SKM-1 (cell line): ENCODE results near the gene LRRC8C.

Experiments
- DNase-seq: peaks from one replicate; lab custom pipeline; 2025; ENCODE audit not compliant: unreplicated experiment; lab: John Stamatoyannopoulos, UW

Gene LRRC8C

DNA sequence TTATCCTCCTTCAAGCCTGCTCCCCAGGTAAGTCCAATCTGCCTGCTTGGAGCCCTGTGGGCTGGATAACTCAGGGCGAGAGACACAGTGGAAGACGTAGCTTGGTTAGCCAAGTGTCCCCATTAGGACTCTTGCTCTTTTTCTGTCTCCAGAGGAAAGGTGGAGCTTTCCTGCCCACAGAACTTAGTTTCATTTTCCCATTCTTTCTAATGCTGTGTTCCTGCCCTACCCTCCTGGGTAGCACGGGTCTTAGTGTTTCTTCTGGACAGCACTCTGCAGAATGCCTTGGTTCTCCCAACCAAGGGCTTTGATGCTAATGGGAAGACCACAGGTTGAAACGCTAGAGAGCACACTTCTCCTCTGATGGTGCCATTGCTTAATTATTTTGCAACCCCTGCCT is 95.5 kb downstream of the LRRC8C start:
- DNase-seq: no peak

DNA sequence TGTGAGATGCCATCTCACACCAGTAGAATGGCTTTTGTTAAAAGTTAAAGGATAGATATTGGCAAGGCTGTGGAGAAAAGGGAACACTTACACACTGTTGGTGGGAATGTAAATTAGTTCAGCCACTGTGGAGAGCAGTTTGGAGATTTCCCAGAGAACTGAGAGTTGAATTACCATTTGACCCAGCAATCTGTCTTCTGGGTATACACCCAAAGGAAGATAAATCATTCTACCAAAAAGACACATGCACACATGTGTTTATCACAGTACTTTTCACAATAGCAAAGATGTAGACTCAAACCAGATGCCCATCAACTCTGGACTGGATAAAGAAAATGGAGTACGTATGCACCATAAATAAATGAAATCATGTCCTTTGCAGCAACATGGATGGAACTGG is 99.3 kb downstream of the LRRC8C start:
- no peak for DNase-seq

GRCh38 chr1:89732643-89733222 is 99.8 kb downstream of the LRRC8C start:
- no peak for DNase-seq

GRCh38 chr1:89733748-89734147 is 100.8 kb downstream of the LRRC8C start:
- no peak for DNase-seq

DNA sequence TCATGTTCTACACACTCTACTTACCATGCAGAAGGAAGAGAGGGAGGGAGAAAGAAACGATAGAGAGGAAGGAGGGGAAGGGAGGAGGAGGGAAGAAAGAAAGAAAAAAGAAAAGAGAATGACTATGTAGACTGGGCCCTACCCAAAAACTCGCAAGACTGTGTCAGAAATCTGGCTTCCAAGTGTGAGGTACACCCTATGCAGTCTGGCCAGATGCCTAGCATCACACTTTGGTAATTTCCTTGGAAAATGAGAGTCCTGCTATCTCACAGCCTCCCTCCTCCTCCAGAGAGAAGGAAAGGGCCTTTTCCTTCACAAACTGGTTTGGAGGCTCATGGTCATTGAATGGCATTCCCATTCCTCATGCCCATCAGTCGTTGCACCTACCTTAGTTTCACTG is 101.5 kb downstream of the LRRC8C start:
- no peak for DNase-seq

GRCh38 chr1:89735479-89735878 is 102.6 kb downstream of the LRRC8C start:
- no peak for DNase-seq

DNA sequence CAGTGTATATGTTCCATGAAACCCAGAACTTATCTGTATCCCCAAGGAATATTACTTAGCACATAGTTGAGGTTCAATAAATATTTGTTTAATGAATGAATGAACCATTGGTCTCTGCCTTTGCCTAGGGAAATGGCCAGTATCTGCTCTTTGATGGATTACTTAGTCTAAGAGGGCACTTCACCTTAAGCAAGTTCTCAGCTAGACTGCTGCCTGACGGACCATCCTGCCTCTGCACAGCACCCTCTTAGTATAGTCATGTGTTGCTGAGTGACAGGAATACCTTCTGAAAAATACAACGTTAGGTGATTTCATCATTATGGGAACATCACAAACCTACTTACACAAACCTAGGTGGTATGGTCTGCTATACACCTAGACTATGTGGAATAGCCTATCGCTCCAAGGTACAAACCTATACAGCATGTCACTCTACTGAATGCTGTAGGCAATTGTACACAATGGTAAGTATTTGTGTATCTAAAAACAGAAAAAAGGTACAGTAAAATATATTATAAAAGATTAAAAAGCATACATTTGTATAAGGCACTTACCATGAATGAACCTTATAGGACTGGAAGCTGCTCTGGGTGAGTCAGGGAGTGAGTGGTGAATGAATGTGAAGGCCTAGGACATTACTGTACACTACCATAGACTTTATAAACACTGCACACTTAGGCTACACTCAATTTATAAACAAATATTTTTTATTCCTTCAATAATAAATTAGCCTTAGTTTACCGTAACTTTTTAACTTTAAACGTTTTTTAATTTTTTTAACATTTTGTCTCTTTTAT is 104.2 kb downstream of the LRRC8C start:
- no peak for DNase-seq

DNA sequence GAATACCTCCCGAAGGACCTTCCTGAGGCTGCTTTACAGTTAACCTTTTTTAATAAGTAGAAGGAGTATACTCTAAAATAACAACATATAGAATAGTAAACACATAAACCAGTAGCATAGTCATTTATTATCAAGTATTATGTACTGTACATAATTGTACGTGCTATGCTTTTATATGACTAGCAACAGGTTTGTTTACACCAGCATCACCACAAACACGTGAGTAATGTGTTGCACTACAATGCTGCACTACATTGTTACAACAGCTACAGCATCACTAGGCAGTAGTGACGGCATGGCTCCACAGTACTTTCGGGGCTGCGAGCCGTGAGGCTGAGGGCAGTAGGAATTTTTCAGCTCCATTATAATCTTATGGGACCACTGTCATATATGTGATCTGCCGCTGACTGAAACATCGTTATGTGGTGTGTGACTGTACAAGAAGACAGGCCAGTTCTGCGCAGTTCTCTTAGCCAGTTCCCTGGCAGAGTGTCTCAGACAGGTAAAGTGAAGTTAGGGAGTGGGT is 105.1 kb downstream of the LRRC8C start:
- no peak for DNase-seq

DNA sequence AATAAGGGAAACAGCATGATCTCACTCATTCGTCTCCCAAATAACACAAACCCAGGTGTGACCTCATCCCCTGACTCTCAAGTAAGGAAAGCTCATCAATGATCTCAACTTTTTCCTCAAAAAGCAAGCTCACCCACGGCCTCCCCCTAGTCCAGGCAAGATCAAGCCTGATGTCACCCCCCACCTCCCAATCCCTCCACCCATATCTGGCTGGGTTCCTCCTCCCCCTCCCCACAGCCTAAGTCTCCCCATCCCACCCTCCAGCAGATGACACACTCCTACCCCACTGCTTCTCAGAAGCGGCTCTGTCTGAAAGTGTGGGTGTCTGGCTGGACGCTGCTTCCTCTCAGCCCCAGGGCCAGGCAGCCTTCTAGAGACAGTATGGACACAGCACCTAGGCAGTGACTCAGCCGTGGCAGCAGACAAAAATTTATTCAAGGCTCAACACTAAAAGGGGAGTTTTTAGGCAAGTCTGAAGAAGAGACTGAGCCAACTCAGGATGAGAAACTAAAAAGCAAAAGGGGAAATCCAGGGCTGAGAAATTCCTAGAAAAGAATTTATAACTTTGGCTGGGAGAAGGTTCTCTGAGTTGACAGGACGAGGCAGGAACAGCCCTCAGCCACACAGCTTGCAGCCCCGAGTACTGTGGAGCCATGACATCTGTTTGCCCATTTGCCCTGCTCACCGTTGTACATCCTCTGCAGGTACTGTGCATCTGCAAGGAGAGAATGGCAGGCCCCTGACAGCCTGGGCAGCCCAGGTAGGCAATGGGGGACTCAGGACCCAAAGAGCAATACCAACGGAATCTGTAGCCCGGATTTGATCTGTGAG is 106.3 kb downstream of the LRRC8C start:
- DNase-seq: no peak

- DNase-seq: no peak
These were observed 106.9 kb downstream of the LRRC8C start for GRCh38 chr1:89739844-89740216.

- DNase-seq: no peak
These were observed 110.9 kb downstream of the LRRC8C start for GRCh38 chr1:89743788-89744187.

- no peak for DNase-seq
These were observed 113.7 kb downstream of the LRRC8C start for GRCh38 chr1:89746424-89747149.

DNA sequence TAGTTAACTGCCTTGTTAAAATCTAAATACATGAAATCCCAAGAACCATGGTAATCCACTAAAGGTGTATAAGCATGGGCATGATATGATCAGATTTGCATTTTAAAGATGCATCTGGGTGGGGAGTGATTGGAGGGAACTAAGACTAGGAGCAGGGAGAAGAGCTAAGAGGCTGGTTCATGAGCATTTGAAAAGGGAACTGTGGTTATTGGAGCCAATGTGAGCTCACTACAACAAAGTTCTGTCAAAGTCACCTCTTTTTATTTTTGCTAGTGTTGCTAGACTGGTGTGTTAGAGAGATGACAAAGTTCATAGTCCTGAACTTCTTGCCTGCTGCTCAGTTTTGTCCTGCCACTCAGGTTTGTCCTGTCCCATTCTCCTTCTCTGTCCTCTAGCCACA is 120.8 kb downstream of the LRRC8C start:
- DNase-seq: no peak

- DNase-seq: peak; percentile 81
These were observed 121.6 kb downstream of the LRRC8C start for GRCh38 chr1:89754518-89754917.

GRCh38 chr1:89755591-89755990 is 122.7 kb downstream of the LRRC8C start:
- no peak for DNase-seq

- peak; percentile 96 for DNase-seq
These were observed 124.6 kb downstream of the LRRC8C start for GRCh38 chr1:89757532-89757931.

DNA sequence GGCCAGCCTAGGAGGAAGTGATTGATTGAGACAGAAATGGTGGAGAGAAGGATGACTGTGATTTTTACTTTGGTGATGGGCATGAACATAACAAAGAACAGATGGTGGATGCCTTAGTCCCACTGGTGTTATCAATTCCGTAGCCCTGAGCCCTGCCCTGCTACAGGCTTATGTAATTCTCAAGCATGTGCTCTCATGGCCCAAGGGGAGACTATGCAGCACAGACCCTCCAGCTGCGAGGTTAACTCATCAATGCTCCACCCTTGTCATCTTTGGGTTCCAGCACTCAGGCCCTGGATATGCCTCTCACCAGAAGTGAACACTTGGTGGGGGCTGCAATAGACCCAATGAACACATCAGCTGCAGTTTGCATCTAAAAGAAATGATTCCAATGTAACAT is 125.2 kb downstream of the LRRC8C start:
- DNase-seq: no peak

DNA sequence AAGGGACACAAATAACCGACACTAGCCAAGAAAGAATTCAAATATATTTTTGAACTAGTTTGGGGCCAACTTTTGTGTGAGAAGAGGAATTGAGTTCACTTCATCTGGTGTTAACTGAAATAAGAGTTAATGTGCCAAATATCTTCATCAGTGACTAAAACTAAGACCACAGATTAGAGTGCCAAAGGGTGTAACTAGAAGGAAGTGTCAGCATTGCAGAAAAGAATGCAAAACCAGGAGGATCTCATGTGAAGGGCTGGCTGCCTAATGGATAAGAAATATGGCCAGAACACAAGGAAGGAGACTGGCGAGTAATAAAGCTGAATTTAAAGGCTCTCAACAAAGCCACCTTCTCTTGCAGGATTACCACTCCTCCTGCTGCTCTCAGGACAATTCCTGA is 126.1 kb downstream of the LRRC8C start:
- no peak for DNase-seq

DNA sequence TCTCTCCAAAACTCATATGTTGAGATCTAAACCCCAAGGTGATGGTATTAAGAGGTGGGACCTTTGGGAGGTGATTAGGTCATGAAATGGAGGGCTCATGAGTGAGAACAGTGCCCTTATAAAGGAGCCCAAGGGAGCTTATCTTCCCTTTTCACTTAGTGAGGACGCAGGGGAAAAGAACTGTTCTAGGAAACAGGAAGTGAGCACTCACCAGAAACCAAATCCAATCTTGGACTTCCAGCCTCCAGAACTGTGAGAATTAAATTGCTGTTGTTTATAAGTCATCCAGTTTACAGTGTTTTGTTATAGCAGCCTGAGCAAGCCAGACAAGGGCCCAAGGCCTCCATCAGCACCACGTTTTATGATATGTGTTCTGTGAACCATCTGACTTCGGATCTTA is 127.6 kb downstream of the LRRC8C start:
- DNase-seq: peak; percentile 39

DNA sequence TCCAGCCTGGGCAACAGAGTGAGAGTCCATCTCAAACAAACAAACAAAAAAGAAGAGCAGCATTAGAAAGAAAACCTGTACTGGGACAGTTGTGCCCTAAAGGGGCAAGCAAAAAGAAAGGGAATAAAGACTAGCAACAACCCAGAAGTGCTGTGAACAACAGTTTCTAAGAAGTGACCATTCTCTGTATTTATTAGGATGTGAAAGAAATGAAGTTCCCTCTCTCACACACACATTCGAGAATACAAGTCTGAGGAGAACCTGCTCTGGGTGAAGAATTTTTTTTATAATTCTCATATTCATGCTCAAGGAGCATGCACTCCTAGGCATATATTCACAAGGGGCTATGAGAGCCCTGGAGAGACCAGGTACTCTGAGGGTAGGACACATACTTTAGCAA is 128.4 kb downstream of the LRRC8C start:
- DNase-seq: no peak

- no peak for DNase-seq
These were observed 129.0 kb downstream of the LRRC8C start for GRCh38 chr1:89761901-89762300.
